ENCODE results near the gene KPNA5. TPM values are rescaled to one million over a fixed set of nuclear protein-coding genes. Genes with fewer than 3 reads are reported as not detected.
"Not testable (repeated sequence)": the region's sequence is repeated elsewhere in the genome, so short reads cannot be mapped to it uniquely, and the experiment has no call there.

KPNA5 gene
- total RNA-seq, 1 donor from 2014 or later = 8.3 TPM

- Mint-ChIP-seq H3K27me3 (ENCODE audit: low read depth) (no peaks in the 10 kb centered on the region), H3K4me1 (ENCODE audit: low read depth) (peaks cover 21% of the 10 kb centered on the region), H3K9me3 (ENCODE audit: low read depth) (no peaks in the 10 kb centered on the region), H3K36me3 (ENCODE audit: low read depth) (peaks cover 13% of the 10 kb centered on the region), H3K4me3 (ENCODE audit: unreplicated experiment) (no peak overlapping the region), H3K27ac (ENCODE audit: unreplicated experiment) (no peak overlapping the region)
- no peak for DNase-seq (ENCODE audit: low spot score)
- TF ChIP-seq, protein P1, sequence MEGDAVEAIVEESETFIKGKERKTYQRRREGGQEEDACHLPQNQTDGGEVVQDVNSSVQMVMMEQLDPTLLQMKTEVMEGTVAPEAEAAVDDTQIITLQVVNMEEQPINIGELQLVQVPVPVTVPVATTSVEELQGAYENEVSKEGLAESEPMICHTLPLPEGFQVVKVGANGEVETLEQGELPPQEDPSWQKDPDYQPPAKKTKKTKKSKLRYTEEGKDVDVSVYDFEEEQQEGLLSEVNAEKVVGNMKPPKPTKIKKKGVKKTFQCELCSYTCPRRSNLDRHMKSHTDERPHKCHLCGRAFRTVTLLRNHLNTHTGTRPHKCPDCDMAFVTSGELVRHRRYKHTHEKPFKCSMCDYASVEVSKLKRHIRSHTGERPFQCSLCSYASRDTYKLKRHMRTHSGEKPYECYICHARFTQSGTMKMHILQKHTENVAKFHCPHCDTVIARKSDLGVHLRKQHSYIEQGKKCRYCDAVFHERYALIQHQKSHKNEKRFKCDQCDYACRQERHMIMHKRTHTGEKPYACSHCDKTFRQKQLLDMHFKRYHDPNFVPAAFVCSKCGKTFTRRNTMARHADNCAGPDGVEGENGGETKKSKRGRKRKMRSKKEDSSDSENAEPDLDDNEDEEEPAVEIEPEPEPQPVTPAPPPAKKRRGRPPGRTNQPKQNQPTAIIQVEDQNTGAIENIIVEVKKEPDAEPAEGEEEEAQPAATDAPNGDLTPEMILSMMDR (IDR thresholded peaks at IDR 0.05) = no peak
These were observed 29.1 kb upstream of the KPNA5 start for GRCh38 chr6:116651916-116652315.

DNA sequence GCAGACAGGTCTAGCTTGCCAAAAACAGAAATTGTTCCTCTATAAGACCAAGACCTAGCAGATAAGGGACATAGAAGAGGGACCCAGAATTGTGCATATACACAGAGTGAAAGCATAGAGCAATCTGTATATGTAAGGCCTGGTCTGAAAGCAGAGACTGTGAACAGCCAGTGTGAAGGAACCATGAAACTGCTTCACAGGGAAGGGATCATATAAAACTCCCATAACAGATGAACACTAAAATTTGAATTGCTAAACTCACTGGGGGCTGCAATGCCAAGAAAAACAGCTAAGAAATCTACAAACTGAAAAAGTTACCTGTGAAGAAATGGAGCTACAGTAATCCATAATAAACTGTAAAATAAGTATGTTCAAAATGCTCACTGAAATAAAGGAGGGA lies 19.4 kb upstream of the KPNA5 start:
- no peak overlapping the region for H3K4me3 Mint-ChIP-seq (ENCODE audit: unreplicated experiment)
- H3K36me3 Mint-ChIP-seq (ENCODE audit: low read depth) = peaks cover 2% of the 10 kb centered on the region
- TF ChIP-seq, protein P1 (IDR thresholded peaks at IDR 0.05) = no peak
- no peak for DNase-seq (ENCODE audit: low spot score)
- H3K9me3 Mint-ChIP-seq (ENCODE audit: low read depth) = no peaks in the 10 kb centered on the region
- no peaks in the 10 kb centered on the region for H3K27me3 Mint-ChIP-seq (ENCODE audit: low read depth)
- no peak overlapping the region for H3K27ac Mint-ChIP-seq (ENCODE audit: unreplicated experiment)
- H3K4me1 Mint-ChIP-seq (ENCODE audit: low read depth) = peaks cover 34% of the 10 kb centered on the region

DNA sequence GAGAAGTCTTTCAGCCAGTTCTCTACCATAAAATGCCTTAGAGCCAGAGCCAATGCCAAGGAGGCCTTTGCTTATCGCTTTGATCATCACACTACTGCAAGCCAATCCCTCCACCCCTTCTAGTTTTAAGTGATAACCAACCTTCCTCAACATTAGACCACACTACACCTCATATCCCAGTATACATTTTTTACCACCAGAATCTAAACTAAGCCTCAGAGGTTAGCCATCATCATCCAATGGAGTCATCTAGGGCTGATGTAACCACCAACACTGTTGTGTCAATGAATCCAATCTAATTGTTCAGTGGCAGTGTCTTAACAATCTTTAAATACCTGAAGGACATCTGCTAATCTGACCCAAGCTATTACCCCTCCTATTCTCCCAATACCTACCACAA lies 18.8 kb upstream of the KPNA5 start:
- TF ChIP-seq, protein P1 (IDR thresholded peaks at IDR 0.05) = no peak
- Mint-ChIP-seq H3K36me3 (ENCODE audit: low read depth) (peaks cover 1% of the 10 kb centered on the region), H3K9me3 (ENCODE audit: low read depth) (no peaks in the 10 kb centered on the region), H3K4me1 (ENCODE audit: low read depth) (peaks cover 39% of the 10 kb centered on the region), H3K27ac (ENCODE audit: unreplicated experiment) (peak overlapping the region; percentile 25), H3K4me3 (ENCODE audit: unreplicated experiment) (no peak overlapping the region), H3K27me3 (ENCODE audit: low read depth) (no peaks in the 10 kb centered on the region)
- DNase-seq (ENCODE audit: low spot score) = no peak

DNA sequence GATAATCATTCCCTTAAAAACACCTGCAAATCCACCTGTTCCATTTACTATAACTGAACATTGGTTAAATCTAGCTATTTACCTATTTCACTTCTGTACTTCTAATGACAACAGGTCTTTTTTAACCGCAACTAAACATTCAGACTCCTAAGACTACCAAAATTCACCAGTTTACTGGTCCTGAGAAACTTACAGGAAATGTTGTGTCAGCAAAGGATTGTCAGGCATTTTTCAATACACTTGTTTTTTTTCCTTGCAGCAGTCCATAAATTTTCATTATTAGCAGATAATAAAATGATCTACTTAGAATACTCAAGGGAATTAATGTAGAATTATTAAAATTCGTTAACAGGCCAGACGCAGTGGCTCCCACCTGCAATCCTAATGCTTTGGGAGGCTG lies 17.7 kb upstream of the KPNA5 start:
- H3K36me3 Mint-ChIP-seq (ENCODE audit: low read depth) = peaks cover 1% of the 10 kb centered on the region
- no peak overlapping the region for H3K27ac Mint-ChIP-seq (ENCODE audit: unreplicated experiment)
- no peak overlapping the region for H3K4me3 Mint-ChIP-seq (ENCODE audit: unreplicated experiment)
- H3K4me1 Mint-ChIP-seq (ENCODE audit: low read depth) = peaks cover 48% of the 10 kb centered on the region
- DNase-seq (ENCODE audit: low spot score) = no peak
- no peaks in the 10 kb centered on the region for H3K9me3 Mint-ChIP-seq (ENCODE audit: low read depth)
- TF ChIP-seq, protein P1 (IDR thresholded peaks at IDR 0.05) = no peak
- H3K27me3 Mint-ChIP-seq (ENCODE audit: low read depth) = no peaks in the 10 kb centered on the region

DNA sequence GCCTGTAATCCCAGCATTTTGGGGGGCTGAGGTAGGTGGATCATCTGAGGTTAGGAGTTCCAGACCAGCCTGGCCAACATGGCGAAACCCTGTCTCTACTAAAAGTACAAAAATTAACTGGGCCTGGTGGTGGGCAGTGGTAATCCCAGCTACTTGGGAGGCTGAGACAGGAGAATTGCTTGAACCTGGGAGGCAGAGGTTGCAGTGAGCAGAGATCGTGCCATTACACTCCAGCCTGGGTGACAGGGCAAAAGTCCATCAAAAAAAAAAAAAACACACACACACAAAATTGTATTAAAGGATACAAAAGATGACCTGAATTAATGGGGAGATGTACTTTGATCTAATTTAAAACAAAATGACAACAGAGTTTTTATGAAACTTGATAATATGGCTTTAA lies 16.8 kb upstream of the KPNA5 start:
- not testable (repeated sequence) for DNase-seq (ENCODE audit: low spot score); H3K4me3 Mint-ChIP-seq (ENCODE audit: unreplicated experiment); H3K27me3 Mint-ChIP-seq (ENCODE audit: low read depth); H3K27ac Mint-ChIP-seq (ENCODE audit: unreplicated experiment); H3K36me3 Mint-ChIP-seq (ENCODE audit: low read depth); H3K9me3 Mint-ChIP-seq (ENCODE audit: low read depth)
- peaks cover 48% of the 10 kb centered on the region for H3K4me1 Mint-ChIP-seq (ENCODE audit: low read depth)

- Mint-ChIP-seq H3K36me3 (ENCODE audit: low read depth) (no peaks in the 10 kb centered on the region), H3K27me3 (ENCODE audit: low read depth) (peaks cover 2% of the 10 kb centered on the region), H3K4me1 (ENCODE audit: low read depth) (peaks cover 48% of the 10 kb centered on the region), H3K27ac (ENCODE audit: unreplicated experiment) (peak overlapping the region; percentile 51), H3K4me3 (ENCODE audit: unreplicated experiment) (peak overlapping the region; percentile 41), H3K9me3 (ENCODE audit: low read depth) (no peaks in the 10 kb centered on the region)
- DNase-seq (ENCODE audit: low spot score) = no peak
- TF ChIP-seq, protein P1 (IDR thresholded peaks at IDR 0.05) = no peak
These were observed 15.5 kb upstream of the KPNA5 start for GRCh38 chr6:116665464-116665863.

Measured in chondrocyte (in vitro differentiated cells).